ENCODE measurements around the gene GATA2.
A peak's percentile ranks its signal among the peaks of the same experiment; 100 is the strongest.

GATA2 gene

GRCh38 chr3:128442949-128443348 is 50.1 kb downstream of the GATA2 start:
- Histone ChIP-seq H3K79me2 (no peaks in the 10 kb centered on the region), H2AFZ (no peak overlapping the region), H3K9me3 (ENCODE audit: control insufficient read depth, low read length) (no peaks in the 10 kb centered on the region), H3K9ac (no peak overlapping the region), H3K27ac (no peak overlapping the region), H3K4me3 (ENCODE audit: low read depth, low read length) (no peak overlapping the region), H3K36me3 (ENCODE audit: control insufficient read depth, insufficient read depth, low read length) (no peaks in the 10 kb centered on the region), H3K27me3 (ENCODE audit: control insufficient read depth, insufficient read depth, low read length) (no peaks in the 10 kb centered on the region), H3K4me2 (ENCODE audit: low read length) (no peak overlapping the region), H3K4me1 (no peaks in the 10 kb centered on the region)
- no peak for TF ChIP-seq CTCF (IDR thresholded peaks at IDR 0.05)

GRCh38 chr3:128442070-128442469 is 50.9 kb downstream of the GATA2 start:
- no peaks in the 10 kb centered on the region for H3K27me3 ChIP-seq (ENCODE audit: control insufficient read depth, insufficient read depth, low read length)
- no peaks in the 10 kb centered on the region for H3K9me3 ChIP-seq (ENCODE audit: control insufficient read depth, low read length)
- no peaks in the 10 kb centered on the region for H3K36me3 ChIP-seq (ENCODE audit: control insufficient read depth, insufficient read depth, low read length)
- H3K4me2 ChIP-seq (ENCODE audit: low read length), result no peak overlapping the region
- no peak overlapping the region for H3K4me3 ChIP-seq (ENCODE audit: low read depth, low read length)
- H3K27ac ChIP-seq, result no peak overlapping the region
- H2AFZ ChIP-seq, result no peak overlapping the region
- H3K4me1 ChIP-seq, result no peaks in the 10 kb centered on the region
- no peak overlapping the region for H3K9ac ChIP-seq
- H3K79me2 ChIP-seq, result no peaks in the 10 kb centered on the region
- TF ChIP-seq CTCF (IDR thresholded peaks at IDR 0.05), result no peak

GRCh38 chr3:128439226-128439625 is 53.8 kb downstream of the GATA2 start:
- Histone ChIP-seq H3K9ac (no peak overlapping the region), H3K4me1 (peaks cover 12% of the 10 kb centered on the region), H3K9me3 (ENCODE audit: control insufficient read depth, low read length) (no peaks in the 10 kb centered on the region), H2AFZ (no peak overlapping the region), H3K4me3 (ENCODE audit: low read depth, low read length) (no peak overlapping the region), H3K27me3 (ENCODE audit: control insufficient read depth, insufficient read depth, low read length) (no peaks in the 10 kb centered on the region), H3K4me2 (ENCODE audit: low read length) (no peak overlapping the region), H3K79me2 (no peaks in the 10 kb centered on the region), H3K36me3 (ENCODE audit: control insufficient read depth, insufficient read depth, low read length) (no peaks in the 10 kb centered on the region), H3K27ac (no peak overlapping the region)
- no peak for TF ChIP-seq CTCF (IDR thresholded peaks at IDR 0.05)

DNA sequence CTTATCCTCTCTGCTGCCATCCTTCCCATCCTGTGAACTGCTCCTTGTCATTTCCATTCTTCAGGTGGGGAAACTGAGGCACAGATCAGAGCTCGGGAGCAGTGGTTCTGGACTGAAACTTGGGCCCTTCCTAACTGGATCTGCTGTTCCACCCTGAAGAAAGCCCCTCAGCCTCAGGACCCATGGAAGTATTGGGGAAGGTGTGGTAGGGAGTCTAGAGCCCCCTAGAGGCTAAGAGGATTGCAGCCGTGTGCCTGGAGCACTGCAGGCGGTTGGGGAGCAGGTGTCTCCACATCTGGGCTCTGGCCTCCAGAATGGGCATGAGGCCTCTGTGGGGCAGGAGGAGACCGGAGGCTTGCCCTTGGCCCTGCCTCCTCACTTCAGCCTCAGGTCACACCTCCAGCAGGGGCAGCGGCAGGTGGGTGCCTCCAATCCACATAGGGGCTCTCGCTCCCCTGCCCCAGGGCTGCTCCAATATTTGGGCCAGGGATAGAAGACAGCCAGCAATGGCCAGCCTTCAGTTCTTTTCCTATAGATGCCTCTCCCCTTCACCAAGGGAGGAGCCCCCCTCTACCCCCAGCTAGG is 54.4 kb downstream of the GATA2 start:
- Histone ChIP-seq H2AFZ (no peak overlapping the region), H3K4me3 (ENCODE audit: low read depth, low read length) (no peak overlapping the region), H3K79me2 (no peaks in the 10 kb centered on the region), H3K27me3 (ENCODE audit: control insufficient read depth, insufficient read depth, low read length) (no peaks in the 10 kb centered on the region), H3K4me2 (ENCODE audit: low read length) (no peak overlapping the region), H3K27ac (no peak overlapping the region), H3K36me3 (ENCODE audit: control insufficient read depth, insufficient read depth, low read length) (no peaks in the 10 kb centered on the region), H3K4me1 (peaks cover 12% of the 10 kb centered on the region), H3K9ac (no peak overlapping the region), H3K9me3 (ENCODE audit: control insufficient read depth, low read length) (no peaks in the 10 kb centered on the region)
- TF ChIP-seq CTCF (IDR thresholded peaks at IDR 0.05), result peak; percentile 25

- TF ChIP-seq CTCF (IDR thresholded peaks at IDR 0.05), result no peak
- no peaks in the 10 kb centered on the region for H3K27me3 ChIP-seq (ENCODE audit: control insufficient read depth, insufficient read depth, low read length)
Observed at GRCh38 chr3:128436214-128436613, 56.8 kb downstream of the GATA2 start.

More at GRCh38 chr3:128436214-128436613, 56.8 kb downstream of the GATA2 start:
- H3K4me3 ChIP-seq (ENCODE audit: low read depth, low read length), result no peak overlapping the region
- no peaks in the 10 kb centered on the region for H3K9me3 ChIP-seq (ENCODE audit: control insufficient read depth, low read length)
- no peaks in the 10 kb centered on the region for H3K36me3 ChIP-seq (ENCODE audit: control insufficient read depth, insufficient read depth, low read length)
- H3K9ac ChIP-seq, result no peak overlapping the region
- peak overlapping the region; percentile 25 for H2AFZ ChIP-seq
- no peak overlapping the region for H3K27ac ChIP-seq
- H3K4me2 ChIP-seq (ENCODE audit: low read length), result peak overlapping the region; percentile 62
- no peaks in the 10 kb centered on the region for H3K79me2 ChIP-seq
- peaks cover 21% of the 10 kb centered on the region for H3K4me1 ChIP-seq
